ENCODE results near the gene NAB1. TPM values are rescaled to one million over a fixed set of nuclear protein-coding genes. Genes with fewer than 3 reads are reported as not detected.
A peak's percentile ranks its signal among the peaks of the same experiment; 100 is the strongest.

Gene NAB1
- total RNA-seq, 2 experiments from 2014 or later: 23.0 to 24.8 TPM

GRCh38 chr2:190659553-190659952 is 10.7 kb downstream of the NAB1 start:
- intact Hi-C loops (cut with micrococcal nuclease): no loop called here
- no peak for DNase-seq
- no peak for ATAC-seq
- H3K27me3 Mint-ChIP-seq: no peaks in the 10 kb centered on the region
- POLR2A ChIA-PET: no interaction called here
- peaks cover 22% of the 10 kb centered on the region for H3K36me3 Mint-ChIP-seq (ENCODE audit: low read depth)
- no peak overlapping the region for H3K4me3 Mint-ChIP-seq
- H3K27ac Mint-ChIP-seq: no peak overlapping the region
- CTCF ChIA-PET: interaction anchor here (2.2 kb wide), 1 partner anchor 9 kb away, joined by 8 read pairs; no protein-coding TSS in a partner anchor
- peaks cover 63% of the 10 kb centered on the region for H3K4me1 Mint-ChIP-seq (ENCODE audit: low read depth)
- H3K9me3 Mint-ChIP-seq: no peaks in the 10 kb centered on the region
- TF ChIP-seq, protein P1, sequence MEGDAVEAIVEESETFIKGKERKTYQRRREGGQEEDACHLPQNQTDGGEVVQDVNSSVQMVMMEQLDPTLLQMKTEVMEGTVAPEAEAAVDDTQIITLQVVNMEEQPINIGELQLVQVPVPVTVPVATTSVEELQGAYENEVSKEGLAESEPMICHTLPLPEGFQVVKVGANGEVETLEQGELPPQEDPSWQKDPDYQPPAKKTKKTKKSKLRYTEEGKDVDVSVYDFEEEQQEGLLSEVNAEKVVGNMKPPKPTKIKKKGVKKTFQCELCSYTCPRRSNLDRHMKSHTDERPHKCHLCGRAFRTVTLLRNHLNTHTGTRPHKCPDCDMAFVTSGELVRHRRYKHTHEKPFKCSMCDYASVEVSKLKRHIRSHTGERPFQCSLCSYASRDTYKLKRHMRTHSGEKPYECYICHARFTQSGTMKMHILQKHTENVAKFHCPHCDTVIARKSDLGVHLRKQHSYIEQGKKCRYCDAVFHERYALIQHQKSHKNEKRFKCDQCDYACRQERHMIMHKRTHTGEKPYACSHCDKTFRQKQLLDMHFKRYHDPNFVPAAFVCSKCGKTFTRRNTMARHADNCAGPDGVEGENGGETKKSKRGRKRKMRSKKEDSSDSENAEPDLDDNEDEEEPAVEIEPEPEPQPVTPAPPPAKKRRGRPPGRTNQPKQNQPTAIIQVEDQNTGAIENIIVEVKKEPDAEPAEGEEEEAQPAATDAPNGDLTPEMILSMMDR (IDR thresholded peaks at IDR 0.05): no peak

DNA sequence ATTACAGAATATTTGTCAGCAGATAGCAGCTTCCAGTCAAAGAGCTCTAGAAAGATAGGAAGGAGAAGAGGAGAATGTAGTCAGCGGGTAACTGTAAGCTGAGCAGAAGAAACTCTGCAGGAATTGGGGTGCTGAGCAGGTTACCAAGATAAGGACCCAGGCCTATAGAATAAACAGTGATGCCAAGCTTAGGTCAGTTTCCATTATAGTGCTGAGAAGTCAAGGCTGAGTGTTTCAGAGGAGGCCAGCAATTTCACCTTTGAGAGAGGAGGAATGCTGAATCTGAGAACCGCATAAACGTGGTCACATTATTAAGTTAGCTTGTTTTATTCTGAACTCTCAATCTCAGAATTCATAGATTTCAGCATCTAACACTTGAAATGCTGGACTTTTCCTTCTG is 13.9 kb downstream of the NAB1 start:
- Mint-ChIP-seq H3K27ac (no peak overlapping the region), H3K4me1 (ENCODE audit: low read depth) (peaks cover 53% of the 10 kb centered on the region), H3K27me3 (no peaks in the 10 kb centered on the region), H3K4me3 (no peak overlapping the region), H3K36me3 (ENCODE audit: low read depth) (peaks cover 22% of the 10 kb centered on the region), H3K9me3 (peaks cover 4% of the 10 kb centered on the region)
- TF ChIP-seq, protein P1 (IDR thresholded peaks at IDR 0.05): no peak
- DNase-seq (no peak), ATAC-seq (no peak)
- ChIA-PET POLR2A (interaction anchor here (0.6 to 1.3 kb wide), 2 partner anchors 129 to 310 kb away, joined by 3 read pairs; partner anchors contain the start of gene NEMP2), CTCF (interaction anchor here (1.2 to 2.5 kb wide), 5 partner anchors 10 to 181 kb away, joined by 3 to 10 read pairs (median 9); no protein-coding TSS in a partner anchor)
- intact Hi-C loops (cut with micrococcal nuclease): no loop called here

GRCh38 chr2:190663348-190663747 is 14.5 kb downstream of the NAB1 start:
- H3K27me3 Mint-ChIP-seq: no peaks in the 10 kb centered on the region
- peaks cover 22% of the 10 kb centered on the region for H3K36me3 Mint-ChIP-seq (ENCODE audit: low read depth)
- TF ChIP-seq, protein P1 (IDR thresholded peaks at IDR 0.05): no peak
- peaks cover 48% of the 10 kb centered on the region for H3K4me1 Mint-ChIP-seq (ENCODE audit: low read depth)
- no peak overlapping the region for H3K27ac Mint-ChIP-seq
- intact Hi-C loops (cut with micrococcal nuclease): no loop called here
- no peak for ATAC-seq
- DNase-seq: no peak
- peaks cover 4% of the 10 kb centered on the region for H3K9me3 Mint-ChIP-seq
- no peak overlapping the region for H3K4me3 Mint-ChIP-seq
- POLR2A ChIA-PET: no interaction called here
- CTCF ChIA-PET: interaction anchor here (1.2 to 2.5 kb wide), 4 partner anchors 10 to 182 kb away, joined by 3 to 9 read pairs (median 8); no protein-coding TSS in a partner anchor

DNA sequence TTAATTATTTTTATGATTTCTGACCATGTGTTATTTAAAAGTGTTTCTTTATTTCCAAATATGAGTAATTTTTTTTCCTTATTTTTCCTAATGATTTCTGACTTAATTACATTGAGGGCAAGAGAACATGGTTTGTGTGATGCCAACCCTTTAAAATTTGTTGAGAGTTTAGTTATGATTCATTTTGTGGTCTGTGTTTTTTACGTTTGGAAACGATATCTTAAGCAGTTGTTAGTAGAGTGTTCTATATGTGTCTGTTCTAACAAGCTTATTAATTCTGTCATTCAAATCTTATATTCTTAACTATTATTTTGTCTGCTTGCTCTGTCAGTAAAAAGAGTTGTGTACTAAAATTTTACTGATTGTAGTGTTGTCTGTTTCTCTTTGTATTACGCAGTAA is 15.0 kb downstream of the NAB1 start:
- peaks cover 4% of the 10 kb centered on the region for H3K9me3 Mint-ChIP-seq
- H3K27me3 Mint-ChIP-seq: no peaks in the 10 kb centered on the region
- H3K4me3 Mint-ChIP-seq: no peak overlapping the region
- no peak overlapping the region for H3K27ac Mint-ChIP-seq
- peak; percentile 61 for ATAC-seq
- CTCF ChIA-PET: interaction anchor here (1.2 to 2.5 kb wide), 4 partner anchors 11 to 182 kb away, joined by 3 to 9 read pairs (median 8); no protein-coding TSS in a partner anchor
- peaks cover 43% of the 10 kb centered on the region for H3K4me1 Mint-ChIP-seq (ENCODE audit: low read depth)
- no peak for DNase-seq
- intact Hi-C loops (cut with micrococcal nuclease): no loop called here
- TF ChIP-seq, protein P1 (IDR thresholded peaks at IDR 0.05): no peak
- peaks cover 21% of the 10 kb centered on the region for H3K36me3 Mint-ChIP-seq (ENCODE audit: low read depth)
- POLR2A ChIA-PET: no interaction called here

DNA sequence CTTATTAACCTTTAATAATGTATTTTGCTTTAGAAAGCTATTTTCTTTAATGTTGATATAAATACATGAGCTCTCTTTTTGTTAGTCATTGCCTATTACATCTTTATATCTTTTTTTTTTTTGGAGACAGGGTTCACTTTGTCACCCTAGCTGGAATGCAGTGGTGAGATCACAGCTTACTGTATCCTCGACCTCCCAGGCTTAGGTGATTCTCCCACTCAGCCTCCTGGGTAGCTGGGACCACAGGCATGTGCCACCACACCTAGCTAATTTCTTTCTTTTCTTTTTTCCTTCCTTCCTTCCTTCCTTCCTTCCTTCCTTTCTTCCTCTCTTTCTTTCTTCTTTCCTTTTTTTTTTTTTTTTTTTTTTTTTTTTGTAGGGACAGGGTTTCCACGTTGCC is 15.4 kb downstream of the NAB1 start:
- TF ChIP-seq, protein P1 (IDR thresholded peaks at IDR 0.05): no peak
- H3K9me3 Mint-ChIP-seq: peaks cover 4% of the 10 kb centered on the region
- ChIA-PET POLR2A (no interaction called here), CTCF (interaction anchor here (1.5 to 2.5 kb wide), 2 partner anchors 14 kb away, joined by 7 to 9 read pairs; no protein-coding TSS in a partner anchor)
- peaks cover 18% of the 10 kb centered on the region for H3K36me3 Mint-ChIP-seq (ENCODE audit: low read depth)
- intact Hi-C loops (cut with micrococcal nuclease): no loop called here
- no peak overlapping the region for H3K27ac Mint-ChIP-seq
- H3K4me3 Mint-ChIP-seq: no peak overlapping the region
- no peaks in the 10 kb centered on the region for H3K27me3 Mint-ChIP-seq
- H3K4me1 Mint-ChIP-seq (ENCODE audit: low read depth): peaks cover 40% of the 10 kb centered on the region
- DNase-seq (no peak), ATAC-seq (no peak)

All from activated CD8-positive, alpha-beta T cell treated with anti-CD3 and anti-CD28 coated beads for 36 hours (primary cell).